HuH-7 (cell line): ENCODE measurements around the gene CNGA2.

Experiments
- DNase-seq: peaks from one replicate; pipeline ENCODE4 v3.0.0; 2011; ENCODE audit warnings: low spot score

Gene CNGA2

DNA sequence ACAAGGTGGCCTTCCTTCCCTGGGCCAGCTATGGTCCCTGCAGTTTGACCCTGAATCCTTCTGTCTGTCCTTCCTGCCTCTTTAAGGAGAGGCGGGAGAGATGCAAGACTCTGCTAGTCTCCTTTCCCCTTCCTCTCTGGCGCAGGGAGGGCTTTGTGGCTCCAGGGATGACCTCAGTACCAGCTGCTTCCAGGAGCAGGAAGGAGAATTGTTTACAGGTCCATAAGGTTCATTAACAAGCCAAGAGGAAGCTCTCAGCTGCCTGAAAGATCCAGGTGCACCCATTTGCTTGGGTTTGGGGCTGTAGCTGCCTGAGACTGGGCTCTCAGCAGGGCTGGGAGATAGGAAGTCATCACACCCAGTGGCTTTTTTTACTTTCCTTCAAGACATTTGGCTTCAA, 22.8 kb upstream of the CNGA2 start:
- no peak for DNase-seq

GRCh38 chrX:151712253-151712652, 22.3 kb upstream of the CNGA2 start:
- no peak for DNase-seq

DNA sequence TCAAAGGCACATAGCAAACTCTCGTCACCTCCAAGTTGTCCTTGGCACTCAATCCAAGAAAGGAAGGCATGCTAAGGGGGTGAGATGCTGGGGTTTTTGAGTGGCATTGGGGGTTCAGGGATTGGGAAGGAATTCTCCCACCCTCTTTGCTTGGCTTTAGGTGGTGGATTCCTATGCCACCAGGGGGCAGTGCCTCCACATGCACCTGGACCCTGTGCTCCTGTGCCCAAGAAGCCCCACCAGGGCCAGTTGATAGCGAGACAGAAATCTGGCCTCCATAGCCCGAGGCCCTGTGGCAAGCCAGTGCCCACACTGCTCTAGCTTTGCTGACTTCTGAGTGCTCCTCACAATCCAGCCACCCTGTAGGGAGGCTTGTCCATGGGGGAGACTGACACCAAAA, 20.7 kb upstream of the CNGA2 start:
- peak; percentile 53 for DNase-seq

- no peak for DNase-seq
Observed at GRCh38 chrX:151714362-151714761, 20.2 kb upstream of the CNGA2 start.

- DNase-seq: no peak
Observed at GRCh38 chrX:151715752-151716151, 18.8 kb upstream of the CNGA2 start, which contains the start of gene FATE1. Gene FATE1, plus strand, starts transcription at chrX:151716035. Its CDS starts 85 bp downstream, at chrX:151716120.

DNA sequence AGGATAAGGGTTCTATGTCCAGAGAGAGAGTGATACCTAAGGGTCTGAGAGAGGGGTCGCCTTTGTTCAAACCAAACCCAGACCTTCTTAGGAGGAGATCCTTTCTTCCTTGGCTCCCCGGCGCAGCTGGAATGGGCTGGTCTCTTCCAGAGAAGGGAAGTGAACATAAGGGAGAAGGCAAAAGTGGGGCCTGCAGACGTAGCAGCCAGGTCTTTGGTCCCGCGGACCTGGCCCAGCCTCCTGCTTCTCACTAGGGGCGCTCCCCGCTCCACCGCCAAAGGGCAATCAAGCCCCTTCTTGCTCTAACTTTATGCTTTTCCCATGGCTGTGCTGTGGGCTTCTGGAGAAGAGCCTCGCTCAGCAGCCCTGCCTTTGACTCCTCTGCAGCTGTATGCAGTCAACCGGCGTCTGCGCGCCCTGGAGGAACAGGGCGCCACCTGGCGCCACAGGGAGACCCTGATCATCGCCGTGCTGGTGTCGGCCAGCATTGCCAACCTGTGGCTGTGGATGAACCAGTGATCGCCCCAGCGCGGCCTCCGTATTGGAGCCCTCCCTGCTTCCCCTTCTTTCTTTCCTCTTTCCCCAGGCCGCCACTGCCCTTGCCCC, 12.2 kb upstream of the CNGA2 start:
- DNase-seq: peak; percentile 63

- DNase-seq: no peak
Observed at GRCh38 chrX:151723156-151723760, 11.3 kb upstream of the CNGA2 start.

GRCh38 chrX:151724563-151725337, 9.8 kb upstream of the CNGA2 start:
- no peak for DNase-seq

GRCh38 chrX:151725338-151725614, 9.3 kb upstream of the CNGA2 start:
- no peak for DNase-seq

DNA sequence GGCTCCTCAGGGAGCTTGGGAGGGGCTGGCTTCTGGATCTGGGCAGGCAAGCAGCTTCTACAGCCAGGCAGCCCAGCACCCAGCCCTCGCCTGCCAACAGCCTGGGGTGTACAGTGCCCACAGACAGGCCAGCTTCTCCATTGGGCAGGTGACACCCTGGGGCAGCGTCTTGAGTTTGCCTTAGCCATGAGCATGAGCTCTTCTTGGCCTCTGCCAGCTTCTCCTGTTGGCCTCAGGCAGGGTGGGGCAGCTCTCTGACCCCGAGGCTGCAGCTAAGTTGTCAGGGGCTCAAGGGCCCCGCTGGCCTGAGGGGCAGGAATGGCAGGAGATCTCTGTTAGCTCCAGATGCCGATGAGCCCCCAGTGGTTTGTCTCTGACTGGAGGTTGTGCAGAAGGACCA, 7.8 kb upstream of the CNGA2 start:
- DNase-seq: no peak

GRCh38 chrX:151727346-151727745, 7.2 kb upstream of the CNGA2 start:
- DNase-seq: no peak

DNA sequence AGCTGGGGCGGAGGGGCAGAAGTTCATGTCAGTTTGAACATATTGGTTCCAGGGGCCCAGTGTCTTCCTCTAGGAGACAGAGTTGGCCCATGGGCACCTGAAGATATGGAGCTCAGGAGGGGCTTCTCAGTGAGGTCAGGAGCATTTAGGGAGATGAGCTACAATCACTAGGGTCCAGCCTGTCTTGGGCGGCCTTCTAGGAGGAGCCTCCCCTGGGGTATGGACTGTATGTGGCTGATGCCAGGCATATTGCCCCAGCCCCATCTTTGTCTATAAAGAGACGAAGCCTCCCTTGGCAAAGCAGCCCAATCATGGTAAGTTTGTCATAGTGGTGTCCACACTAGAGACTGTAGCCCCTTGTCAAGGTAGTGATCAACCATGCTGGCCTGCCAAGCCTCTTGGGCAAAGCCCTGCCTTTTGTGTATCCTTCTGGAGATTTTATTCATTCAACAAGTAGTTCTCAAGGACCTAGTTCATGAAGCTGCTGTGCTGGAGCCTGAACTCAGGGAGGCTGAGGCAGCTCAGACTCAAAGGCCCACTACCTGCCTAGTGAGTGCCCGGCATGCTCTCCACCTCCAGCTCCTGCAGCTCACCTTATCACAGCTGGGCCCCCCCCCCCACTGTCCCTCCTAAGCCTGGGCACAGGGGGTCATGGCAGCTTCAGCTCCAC, 5.4 kb upstream of the CNGA2 start:
- DNase-seq: no peak

GRCh38 chrX:151735219-151735618, 673 bp downstream of the CNGA2 start:
- no peak for DNase-seq

- DNase-seq: no peak
Observed at GRCh38 chrX:151736685-151737084, 2.1 kb downstream of the CNGA2 start.

DNA sequence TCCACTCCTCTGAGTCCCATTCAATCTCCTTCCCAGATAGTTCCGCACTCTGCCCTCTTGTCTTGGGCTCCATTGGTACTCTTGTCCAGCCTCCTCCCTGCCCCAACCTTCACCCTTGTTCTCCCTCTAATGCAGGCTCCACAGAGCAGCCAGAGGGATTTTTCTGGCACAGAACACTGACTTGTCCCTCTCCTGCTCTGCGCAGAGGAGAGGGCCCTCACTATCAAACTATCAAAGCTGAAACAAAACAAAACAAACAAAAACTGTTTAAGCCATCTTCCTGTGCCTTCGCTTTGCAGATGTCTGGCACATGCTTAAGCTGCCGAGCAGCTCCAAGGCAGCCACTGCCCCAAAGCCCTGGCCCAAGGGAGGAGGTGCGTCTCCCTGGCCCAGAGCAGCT, 2.9 kb downstream of the CNGA2 start:
- DNase-seq: no peak

GRCh38 chrX:151738751-151739150, 4.2 kb downstream of the CNGA2 start:
- no peak for DNase-seq

DNA sequence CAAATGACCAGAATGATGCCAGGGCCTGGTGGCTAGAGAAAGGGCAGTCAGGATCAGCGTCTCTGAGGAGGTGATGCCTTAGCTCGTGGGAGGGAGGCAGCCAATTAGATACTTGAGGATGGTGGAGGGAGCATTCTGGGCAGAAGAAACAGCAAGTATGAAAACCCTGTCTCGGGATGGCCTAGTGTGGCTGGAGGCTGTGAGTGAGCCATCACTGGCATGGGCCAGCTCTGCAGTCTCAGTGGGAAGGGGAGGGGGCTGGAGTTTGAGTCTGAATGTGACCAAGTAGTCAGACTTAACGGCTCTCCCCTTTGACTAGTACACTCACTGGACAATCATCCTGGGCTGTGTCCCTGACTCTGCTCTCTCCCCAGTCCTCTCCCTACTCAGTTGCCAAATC, 7.1 kb downstream of the CNGA2 start:
- DNase-seq: no peak

DNA sequence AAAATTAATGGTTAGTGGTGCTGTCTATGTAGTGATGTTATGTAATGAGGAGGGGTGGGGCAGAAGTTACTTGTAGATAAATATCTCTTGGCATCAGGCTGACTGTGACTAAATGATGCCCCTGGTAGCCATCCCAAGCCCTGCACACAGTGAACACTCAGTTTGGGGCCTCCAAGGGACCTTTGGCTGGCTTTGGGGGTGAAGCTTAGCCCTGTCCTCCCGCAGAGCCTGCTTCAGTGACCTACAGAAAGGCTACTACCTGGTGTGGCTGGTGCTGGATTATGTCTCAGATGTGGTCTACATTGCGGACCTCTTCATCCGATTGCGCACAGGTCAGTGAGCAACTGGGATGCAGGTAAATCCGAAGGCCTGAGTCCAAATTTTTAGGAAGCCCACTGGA, 7.8 kb downstream of the CNGA2 start:
- DNase-seq: no peak

GRCh38 chrX:151743651-151744470, 9.3 kb downstream of the CNGA2 start:
- DNase-seq: no peak

DNA sequence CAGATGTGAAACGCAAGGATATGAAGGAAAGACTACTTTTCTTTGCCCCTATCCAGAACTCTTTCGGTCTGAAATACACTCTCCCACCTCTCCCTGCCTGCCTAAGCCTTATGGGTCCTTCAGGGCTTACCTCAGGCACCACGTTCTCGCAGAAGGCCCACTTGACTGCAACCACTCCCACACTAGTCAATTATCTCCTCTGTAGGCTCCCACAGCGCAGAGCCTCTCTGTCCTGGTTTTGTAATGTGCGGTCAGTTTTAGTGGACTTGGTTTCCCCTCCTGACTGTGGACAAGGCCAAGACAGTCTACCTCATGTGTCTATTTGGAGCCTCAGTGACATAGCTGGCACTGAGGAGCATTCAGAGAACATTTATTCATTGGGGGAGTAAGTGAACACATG, 11.1 kb downstream of the CNGA2 start:
- no peak for DNase-seq

DNA sequence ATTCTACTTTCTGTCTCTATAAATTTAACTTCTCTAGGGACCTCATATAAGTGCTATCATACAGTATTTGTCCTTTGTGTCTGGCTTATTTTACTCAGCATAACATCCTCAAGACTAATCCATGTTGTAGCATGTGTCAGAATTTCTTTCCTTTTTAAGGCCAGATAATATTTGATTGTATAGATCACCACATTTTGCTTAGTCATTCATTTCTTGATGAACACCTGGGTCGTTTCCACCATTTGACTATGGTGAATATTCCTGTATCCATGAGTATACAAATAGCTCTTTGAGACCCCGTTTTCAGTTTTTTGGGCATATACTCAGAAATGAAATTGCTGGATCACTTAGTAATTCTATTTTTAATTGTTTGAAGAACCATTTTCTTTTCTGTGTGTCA, 12.0 kb downstream of the CNGA2 start:
- no peak for DNase-seq

GRCh38 chrX:151750511-151750910, 16.0 kb downstream of the CNGA2 start:
- no peak for DNase-seq
